Measurements from ENCODE around the gene CTBP2. TPM values are rescaled to one million over a fixed set of nuclear protein-coding genes. Genes with fewer than 3 reads are reported as not detected.

CTBP2 gene
- total RNA-seq, 4 donors from 2014 or later = 92.4 to 136 (median 125) TPM

GRCh38 chr10:125072794-125073193 is 87.6 kb downstream of the CTBP2 start:
- TF ChIP-seq, protein P1, sequence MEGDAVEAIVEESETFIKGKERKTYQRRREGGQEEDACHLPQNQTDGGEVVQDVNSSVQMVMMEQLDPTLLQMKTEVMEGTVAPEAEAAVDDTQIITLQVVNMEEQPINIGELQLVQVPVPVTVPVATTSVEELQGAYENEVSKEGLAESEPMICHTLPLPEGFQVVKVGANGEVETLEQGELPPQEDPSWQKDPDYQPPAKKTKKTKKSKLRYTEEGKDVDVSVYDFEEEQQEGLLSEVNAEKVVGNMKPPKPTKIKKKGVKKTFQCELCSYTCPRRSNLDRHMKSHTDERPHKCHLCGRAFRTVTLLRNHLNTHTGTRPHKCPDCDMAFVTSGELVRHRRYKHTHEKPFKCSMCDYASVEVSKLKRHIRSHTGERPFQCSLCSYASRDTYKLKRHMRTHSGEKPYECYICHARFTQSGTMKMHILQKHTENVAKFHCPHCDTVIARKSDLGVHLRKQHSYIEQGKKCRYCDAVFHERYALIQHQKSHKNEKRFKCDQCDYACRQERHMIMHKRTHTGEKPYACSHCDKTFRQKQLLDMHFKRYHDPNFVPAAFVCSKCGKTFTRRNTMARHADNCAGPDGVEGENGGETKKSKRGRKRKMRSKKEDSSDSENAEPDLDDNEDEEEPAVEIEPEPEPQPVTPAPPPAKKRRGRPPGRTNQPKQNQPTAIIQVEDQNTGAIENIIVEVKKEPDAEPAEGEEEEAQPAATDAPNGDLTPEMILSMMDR (IDR thresholded peaks at IDR 0.05) = no peak
- TF ChIP-seq POLR2A (IDR thresholded peaks at IDR 0.05) = no peak
- Histone ChIP-seq H3K27ac (no peak overlapping the region), H3K4me1 (peaks cover 21 to 30% of the 10 kb centered on the region in 2 donors), H3K4me3 (replicated peaks in 1 of 3) (no peak overlapping the region), H3K27me3 (no peaks in the 10 kb centered on the region), H3K36me3 (peaks cover 0 to 4% of the 10 kb centered on the region in 2 donors), H3K9me3 (no peaks in the 10 kb centered on the region)
- 83 to 97% methylated on average over 4 of the region's 4 CpGs for WGBS, 2 donors
- intact Hi-C loops (cut with DNase I) = no loop called here
- no peak for DNase-seq

DNA sequence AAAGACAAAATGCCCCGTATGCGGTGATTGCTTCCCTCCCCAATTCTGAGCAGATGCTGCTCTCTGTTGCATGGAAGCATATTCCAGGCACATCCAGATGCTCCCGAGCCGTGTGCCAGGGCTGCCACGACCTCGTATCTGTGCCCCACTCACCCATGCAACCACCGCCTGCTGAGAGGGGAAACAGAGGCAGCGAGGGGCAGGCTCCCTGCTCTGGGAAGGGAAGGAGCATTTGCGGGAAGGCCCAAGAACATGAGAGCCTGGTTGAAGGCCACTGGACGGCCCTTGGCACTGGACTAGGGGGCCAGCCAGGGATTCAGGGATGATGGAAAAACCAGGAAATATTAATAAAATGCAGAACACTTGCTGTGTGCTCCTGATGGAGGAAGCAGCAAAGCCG is 89.4 kb downstream of the CTBP2 start:
- no peak overlapping the region for H3K4me3 ChIP-seq (replicated peaks in 1 of 3)
- no peak for DNase-seq
- no peaks in the 10 kb centered on the region for H3K27me3 ChIP-seq
- TF ChIP-seq, protein P1 (IDR thresholded peaks at IDR 0.05) = no peak
- TF ChIP-seq POLR2A (IDR thresholded peaks at IDR 0.05) = no peak
- H3K36me3 ChIP-seq = peaks cover 0 to 4% of the 10 kb centered on the region in 2 donors
- H3K4me1 ChIP-seq = peaks cover 18 to 27% of the 10 kb centered on the region in 2 donors
- 89 to 92% methylated on average over 11 of the region's 11 CpGs for WGBS, 2 donors
- peak overlapping the region in 1 of 3 donors; percentile 20 for H3K27ac ChIP-seq
- intact Hi-C loops (cut with DNase I) = no loop called here
- H3K9me3 ChIP-seq = no peaks in the 10 kb centered on the region

- H3K4me3 ChIP-seq (replicated peaks in 1 of 3) = no peak overlapping the region
- intact Hi-C loops (cut with DNase I) = no loop called here
- no peak for DNase-seq
- H3K36me3 ChIP-seq = no peaks in the 10 kb centered on the region
- H3K27ac ChIP-seq = peak overlapping the region in 1 of 3 donors; percentile 32
- H3K4me1 ChIP-seq = peaks cover 43 to 53% of the 10 kb centered on the region in 2 donors
- H3K27me3 ChIP-seq = no peaks in the 10 kb centered on the region
- TF ChIP-seq, protein P1 (IDR thresholded peaks at IDR 0.05) = no peak
- TF ChIP-seq POLR2A (IDR thresholded peaks at IDR 0.05) = no peak
- H3K9me3 ChIP-seq = no peaks in the 10 kb centered on the region
- WGBS, 2 donors = 60 to 100% methylated on average over 1 to 2 of the region's 2 CpGs
These were observed 92.0 kb downstream of the CTBP2 start for GRCh38 chr10:125068406-125068805.

- Histone ChIP-seq H3K4me3 (replicated peaks in 1 of 3) (no peak overlapping the region), H3K4me1 (peaks cover 50 to 59% of the 10 kb centered on the region in 2 donors), H3K36me3 (no peaks in the 10 kb centered on the region), H3K9me3 (no peaks in the 10 kb centered on the region), H3K27ac (no peak overlapping the region), H3K27me3 (no peaks in the 10 kb centered on the region)
- intact Hi-C loops (cut with DNase I) = no loop called here
- WGBS, 2 donors = 92 to 96% methylated on average over 4 to 9 of the region's 9 CpGs
- no peak for DNase-seq
- TF ChIP-seq, protein P1 (IDR thresholded peaks at IDR 0.05) = no peak
- no peak for TF ChIP-seq POLR2A (IDR thresholded peaks at IDR 0.05)
These were observed 92.6 kb downstream of the CTBP2 start for GRCh38 chr10:125067764-125068163.

DNA sequence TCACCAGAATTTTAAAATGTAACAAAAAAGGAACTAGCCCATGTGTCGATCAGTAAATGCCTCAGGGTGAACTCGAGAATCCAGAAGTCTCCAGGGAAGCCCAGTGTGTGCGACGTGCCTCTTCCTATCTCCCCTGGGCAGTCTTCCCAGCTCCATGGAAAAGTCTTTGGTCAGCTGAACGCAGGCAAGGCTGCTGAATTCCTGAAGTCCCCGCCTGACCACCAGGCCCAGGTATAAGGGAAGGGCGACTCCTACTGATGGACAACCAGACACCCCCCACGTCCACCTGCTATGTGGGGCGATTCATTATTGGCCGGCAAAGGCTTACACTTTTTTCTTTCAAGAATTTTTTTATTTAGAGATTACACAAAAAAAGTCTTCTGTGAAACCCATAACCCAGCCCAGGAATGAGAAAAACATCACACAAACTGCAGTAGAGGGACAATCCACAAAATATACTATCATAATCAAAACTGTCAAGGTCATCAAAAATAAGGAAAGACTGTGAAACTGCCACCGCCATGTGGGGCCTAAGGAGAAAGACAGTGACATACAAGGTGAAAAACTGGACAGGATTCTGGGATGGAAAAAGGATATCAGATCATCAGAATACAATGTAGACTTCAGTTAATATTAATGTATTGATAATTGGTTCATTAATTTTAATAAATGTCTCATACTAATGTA is 93.5 kb downstream of the CTBP2 start:
- intact Hi-C loops (cut with DNase I) = no loop called here
- no peak for TF ChIP-seq POLR2A (IDR thresholded peaks at IDR 0.05)
- TF ChIP-seq, protein P1 (IDR thresholded peaks at IDR 0.05) = no peak
- H3K4me1 ChIP-seq = peaks cover 51 to 65% of the 10 kb centered on the region in 2 donors
- H3K27ac ChIP-seq = peak overlapping the region in 1 of 3 donors; percentile 87
- WGBS, 2 donors = 86 to 90% methylated on average over 11 of the region's 11 CpGs
- H3K9me3 ChIP-seq = no peaks in the 10 kb centered on the region
- H3K4me3 ChIP-seq (replicated peaks in 1 of 3) = no peak overlapping the region
- H3K36me3 ChIP-seq = no peaks in the 10 kb centered on the region
- DNase-seq = no peak
- no peaks in the 10 kb centered on the region for H3K27me3 ChIP-seq

All from thyroid gland (tissue), 4 donors.